Endodermal cell (in vitro differentiated cells): ENCODE measurements around the gene ACTR6. TPM values are rescaled to one million over a fixed set of nuclear protein-coding genes. Genes with fewer than 3 reads are reported as not detected.

Experiments used
- DNase-seq: peaks from one replicate; pipeline ENCODE4 v3.0.0-alpha.2; 2017
- H3K27ac ChIP-seq: 2 replicates; pipeline ENCODE4 v1.5.1; 2013; ENCODE audit warnings: mild to moderate bottlenecking, low read depth, low read length, moderate library complexity
- H3K27me3 ChIP-seq: 2 replicates; pipeline ENCODE4 v1.6.1; 2013; ENCODE audit warnings: mild to moderate bottlenecking, low read length, moderate library complexity; ENCODE audit not compliant: insufficient read depth, control insufficient read depth, poor library complexity, severe bottlenecking
- H3K36me3 ChIP-seq: 2 replicates; pipeline ENCODE4 v1.7.0; 2013; ENCODE audit warnings: mild to moderate bottlenecking, low read length, moderate library complexity; ENCODE audit not compliant: control insufficient read depth, insufficient read depth
- H3K4me1 ChIP-seq: one replicate; pipeline ENCODE4 v1.7.0; 2013; ENCODE audit warnings: low read length; ENCODE audit not compliant: control insufficient read depth, insufficient read depth
- H3K4me3 ChIP-seq: 2 replicates; pipeline ENCODE4 v1.5.1; 2013; ENCODE audit warnings: mild to moderate bottlenecking, low read length, moderate library complexity
- H3K9ac ChIP-seq: 2 replicates; pipeline ENCODE4 v1.6.1; 2013; ENCODE audit warnings: mild to moderate bottlenecking, low read length, moderate library complexity; ENCODE audit not compliant: poor library complexity, severe bottlenecking; ENCODE audit errors: extremely low read depth
- H3K9me3 ChIP-seq: 2 replicates; pipeline ENCODE4 v1.6.1; 2013; ENCODE audit warnings: mild to moderate bottlenecking, low read length, moderate library complexity; ENCODE audit not compliant: control insufficient read depth
- H3K27ac Mint-ChIP-seq: 2 replicates; pipeline ENCODE4 v1.8.0; 2020; ENCODE audit warnings: mixed read lengths
- H3K27me3 Mint-ChIP-seq: 2 replicates; pipeline ENCODE4 v1.8.0; 2021; ENCODE audit warnings: mild to moderate bottlenecking, mixed read lengths; ENCODE audit not compliant: insufficient read depth
- H3K36me3 Mint-ChIP-seq: 2 replicates; pipeline ENCODE4 v1.8.0; 2020; ENCODE audit warnings: low read depth, mixed read lengths
- H3K4me1 Mint-ChIP-seq: 2 replicates; pipeline ENCODE4 v1.8.0; 2020; ENCODE audit warnings: mixed read lengths
- H3K4me3 Mint-ChIP-seq: 2 replicates; pipeline ENCODE4 v1.8.0; 2020; ENCODE audit warnings: mild to moderate bottlenecking, moderate library complexity, mixed read lengths
- H3K9me3 Mint-ChIP-seq: 2 replicates; pipeline ENCODE4 v1.8.0; 2020; ENCODE audit warnings: mild to moderate bottlenecking, mixed read lengths
- CTCF ChIP-seq: fragments of 200-600 bp; sonication (generic); conservative IDR thresholded peaks from 2 replicates; pipeline ENCODE4 v1.5.0; 2021; ENCODE audit warnings: antibody characterized with exemption, mild to moderate bottlenecking
- WGBS, 2 experiments: methylation state at CpG; one replicate each; pipeline versions ENCODE4 v1.1.5 to v1.1.7; 2013; ENCODE audit warnings: missing lambda C conversion rate in 2 of 2, mixed read lengths in 1 of 2; ENCODE audit not compliant: insufficient coverage in 1 of 2, insufficient read length in 1 of 2; 5-methylcytosine and 5-hydroxymethylcytosine counted together
- total RNA-seq, 2 donors: library from RNA; stranded (reverse); fragmentation: NEBNext Ultra II Directional in 1 of 2; extraction: Animal tissue kit (Norgen Biotek cat#: 25700) in 1 of 2; gene quantifications; 2 replicates in 1 of 2; 3 replicates in 1 of 2; pipeline ENCODE4 v1.2.1, GENCODE V29; 2021

The ACTR6 gene
- total RNA-seq, 2 donors from 2014 or later, result 39.4 to 47.8 TPM

DNA sequence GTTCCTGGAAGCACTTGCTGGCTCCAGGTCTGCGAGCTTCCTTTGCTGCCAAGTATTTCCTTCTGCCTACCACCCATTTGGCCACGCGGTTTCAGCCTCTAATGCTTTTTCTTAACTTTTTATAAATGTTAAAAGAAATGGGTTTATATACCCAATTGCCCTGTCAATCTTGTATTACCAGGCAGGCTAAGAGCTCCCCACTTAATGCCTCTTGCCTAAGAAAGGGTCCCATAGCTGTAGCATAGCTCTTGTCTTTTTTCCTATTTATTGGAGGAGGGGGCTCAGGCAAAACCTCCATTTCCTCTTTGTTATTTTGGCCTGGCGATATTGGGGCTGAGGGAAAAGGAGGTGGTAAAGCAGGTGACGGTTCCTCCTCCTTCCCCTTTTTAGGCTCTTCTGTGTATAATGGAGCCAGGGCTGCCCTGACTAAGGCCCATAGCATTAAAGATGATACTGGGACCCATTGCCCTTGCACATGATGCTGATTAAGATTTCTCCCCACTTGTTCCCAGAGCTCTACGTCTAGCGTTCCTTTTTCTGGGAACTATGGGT, 36.4 kb upstream of the ACTR6 start:
- Histone ChIP-seq H3K9me3 (peaks cover 63% of the 10 kb centered on the region), H3K27ac (no peak overlapping the region), H3K4me3 (peak overlapping the region; percentile 47), H3K4me1 (peaks cover 5% of the 10 kb centered on the region), H3K27me3 (no peaks in the 10 kb centered on the region), H3K36me3 (peaks cover 16% of the 10 kb centered on the region), H3K9ac (no peak overlapping the region)
- TF ChIP-seq CTCF, result no peak
- peaks cover 47% of the 10 kb centered on the region for H3K36me3 Mint-ChIP-seq
- no peaks in the 10 kb centered on the region for H3K27me3 Mint-ChIP-seq
- WGBS, 2 experiments, result 67% methylated on average over 7 of the region's 7 CpGs; no CpG with 5 or more reads in 1 of the 2 experiments
- peak overlapping the region; percentile 86 for H3K27ac Mint-ChIP-seq
- peak overlapping the region; percentile 53 for H3K4me3 Mint-ChIP-seq
- H3K9me3 Mint-ChIP-seq, result peaks cover 31% of the 10 kb centered on the region
- peaks cover 7% of the 10 kb centered on the region for H3K4me1 Mint-ChIP-seq
- DNase-seq, result no peak

- Mint-ChIP-seq H3K27me3 (no peaks in the 10 kb centered on the region), H3K9me3 (peaks cover 19% of the 10 kb centered on the region), H3K4me3 (no peak overlapping the region), H3K36me3 (peaks cover 37% of the 10 kb centered on the region), H3K27ac (no peak overlapping the region), H3K4me1 (peaks cover 7% of the 10 kb centered on the region)
- 96 to 100% methylated on average over 3 of the region's 3 CpGs for WGBS, 2 experiments
- no peak for DNase-seq
- Histone ChIP-seq H3K27me3 (no peaks in the 10 kb centered on the region), H3K36me3 (peaks cover 16% of the 10 kb centered on the region), H3K27ac (no peak overlapping the region), H3K4me1 (peaks cover 1% of the 10 kb centered on the region), H3K4me3 (peak overlapping the region; percentile 1), H3K9me3 (peaks cover 55% of the 10 kb centered on the region), H3K9ac (no peak overlapping the region)
- TF ChIP-seq CTCF, result no peak
Measured at GRCh38 chr12:100165356-100165755, 35.3 kb upstream of the ACTR6 start.

- 93 to 95% methylated on average over 6 to 10 of the region's 10 CpGs for WGBS, 2 experiments
- Histone ChIP-seq H3K4me1 (no peaks in the 10 kb centered on the region), H3K9ac (no peak overlapping the region), H3K27ac (no peak overlapping the region), H3K27me3 (no peaks in the 10 kb centered on the region), H3K9me3 (peaks cover 46% of the 10 kb centered on the region), H3K4me3 (no peak overlapping the region), H3K36me3 (peaks cover 12% of the 10 kb centered on the region)
- peaks cover 31% of the 10 kb centered on the region for H3K36me3 Mint-ChIP-seq
- no peak for DNase-seq
- no peak overlapping the region for H3K27ac Mint-ChIP-seq
- no peaks in the 10 kb centered on the region for H3K27me3 Mint-ChIP-seq
- TF ChIP-seq CTCF, result no peak
- peaks cover 16% of the 10 kb centered on the region for H3K9me3 Mint-ChIP-seq
- peaks cover 7% of the 10 kb centered on the region for H3K4me1 Mint-ChIP-seq
- H3K4me3 Mint-ChIP-seq, result no peak overlapping the region
Measured at GRCh38 chr12:100166232-100166631, 34.4 kb upstream of the ACTR6 start.
